Astrocyte of the hippocampus (primary cell): ENCODE data around the gene PCYOX1L.

ENCODE experiments used
- DNase-seq: peaks from one replicate; pipeline ENCODE4 v3.0.0; 2011; ENCODE audit warnings: low read depth, low spot score

The PCYOX1L gene

DNA sequence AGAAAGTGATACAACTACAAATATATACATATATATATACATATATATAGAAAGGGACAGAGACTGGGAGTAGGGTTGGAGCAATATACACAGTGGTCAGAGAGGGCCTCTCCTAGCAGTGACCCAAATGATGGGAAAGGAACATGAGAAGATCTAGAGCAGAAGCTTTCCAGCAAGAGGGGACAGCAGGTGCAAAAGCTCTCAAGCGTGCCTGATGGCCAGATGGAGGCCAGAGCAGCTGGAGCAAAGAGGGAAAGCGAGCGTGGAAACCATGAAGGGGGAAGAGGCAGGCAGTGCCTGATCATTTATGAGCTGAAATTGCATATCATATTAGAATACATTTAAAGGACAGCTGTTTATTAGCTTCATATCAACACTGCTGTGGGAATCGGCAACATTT is 20.1 kb upstream of the PCYOX1L start:
- DNase-seq = no peak

DNA sequence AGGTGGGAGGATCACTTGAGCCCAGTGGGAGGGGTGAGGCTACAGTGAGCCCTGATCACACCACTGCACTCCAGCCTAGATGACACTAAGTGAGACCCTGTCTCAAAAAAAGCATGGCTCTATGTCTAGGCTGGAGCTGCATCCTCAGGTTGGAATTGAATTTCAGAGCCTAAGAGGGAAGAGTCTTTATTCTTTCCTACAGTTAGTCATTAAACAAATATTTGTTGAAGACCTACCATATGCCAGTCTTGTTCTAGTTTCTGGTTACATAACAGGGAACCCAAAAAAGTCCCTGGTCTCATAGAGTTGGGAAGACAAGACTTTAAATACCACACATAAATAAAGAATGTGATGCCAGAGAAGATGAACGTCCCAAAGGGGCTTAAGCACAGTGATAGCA is 19.5 kb upstream of the PCYOX1L start:
- no peak for DNase-seq

DNA sequence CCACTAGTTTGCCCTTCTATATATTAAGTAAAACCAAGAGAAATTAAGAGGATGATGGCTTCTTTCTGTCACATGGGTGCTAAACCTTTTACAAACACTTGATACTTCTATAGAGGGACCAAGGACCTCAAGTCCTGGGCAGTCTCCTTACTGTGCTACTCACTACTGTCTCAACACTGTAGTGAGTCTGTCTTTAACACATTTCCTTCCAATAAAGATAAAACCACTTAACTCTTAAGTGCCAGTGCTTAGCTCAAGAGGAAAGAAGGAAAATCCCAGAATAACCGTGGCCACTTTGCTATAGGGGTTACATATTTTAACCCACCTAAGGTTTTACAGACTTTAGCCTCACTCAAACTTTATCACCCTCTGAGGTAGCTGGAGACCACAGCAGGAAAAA is 16.9 kb upstream of the PCYOX1L start:
- no peak for DNase-seq

DNA sequence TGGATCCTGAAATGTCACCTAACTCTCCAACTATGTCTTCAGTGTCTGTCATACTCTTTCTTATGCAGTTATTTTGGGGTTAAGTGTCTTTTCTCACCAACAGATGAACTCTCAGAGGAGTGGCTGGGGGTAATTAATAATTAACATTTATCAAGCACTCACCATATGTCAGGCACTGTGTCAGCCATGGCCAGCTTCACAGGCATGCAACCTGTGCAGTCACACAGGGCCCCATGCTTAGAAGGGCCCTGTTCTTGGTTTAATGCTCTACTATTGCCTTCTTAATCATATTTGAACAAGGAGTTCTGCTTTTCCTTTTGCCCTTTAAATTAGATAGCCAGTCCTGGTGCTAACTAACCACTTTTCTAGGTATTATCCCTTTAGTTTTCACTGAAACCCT is 16.0 kb upstream of the PCYOX1L start:
- no peak for DNase-seq

DNA sequence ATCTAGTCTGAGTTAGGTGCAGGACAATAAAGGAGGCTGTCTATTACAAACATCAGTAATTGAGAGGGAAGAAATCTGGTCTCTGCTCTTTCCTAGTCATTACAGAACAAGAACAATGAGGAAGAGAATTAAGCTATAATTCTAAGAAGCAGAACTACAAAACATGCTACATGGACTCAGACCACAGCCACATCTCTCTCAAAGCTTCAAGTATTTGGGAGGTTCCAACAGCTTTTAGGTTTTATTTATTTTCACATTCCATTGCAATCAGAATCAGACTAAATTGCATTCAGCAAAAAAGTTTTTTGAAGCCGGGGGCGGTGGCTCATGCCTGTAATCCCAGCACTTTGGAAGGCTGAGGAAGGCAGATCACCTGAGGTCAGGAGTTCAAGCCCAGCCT is 13.7 kb upstream of the PCYOX1L start:
- no peak for DNase-seq

DNA sequence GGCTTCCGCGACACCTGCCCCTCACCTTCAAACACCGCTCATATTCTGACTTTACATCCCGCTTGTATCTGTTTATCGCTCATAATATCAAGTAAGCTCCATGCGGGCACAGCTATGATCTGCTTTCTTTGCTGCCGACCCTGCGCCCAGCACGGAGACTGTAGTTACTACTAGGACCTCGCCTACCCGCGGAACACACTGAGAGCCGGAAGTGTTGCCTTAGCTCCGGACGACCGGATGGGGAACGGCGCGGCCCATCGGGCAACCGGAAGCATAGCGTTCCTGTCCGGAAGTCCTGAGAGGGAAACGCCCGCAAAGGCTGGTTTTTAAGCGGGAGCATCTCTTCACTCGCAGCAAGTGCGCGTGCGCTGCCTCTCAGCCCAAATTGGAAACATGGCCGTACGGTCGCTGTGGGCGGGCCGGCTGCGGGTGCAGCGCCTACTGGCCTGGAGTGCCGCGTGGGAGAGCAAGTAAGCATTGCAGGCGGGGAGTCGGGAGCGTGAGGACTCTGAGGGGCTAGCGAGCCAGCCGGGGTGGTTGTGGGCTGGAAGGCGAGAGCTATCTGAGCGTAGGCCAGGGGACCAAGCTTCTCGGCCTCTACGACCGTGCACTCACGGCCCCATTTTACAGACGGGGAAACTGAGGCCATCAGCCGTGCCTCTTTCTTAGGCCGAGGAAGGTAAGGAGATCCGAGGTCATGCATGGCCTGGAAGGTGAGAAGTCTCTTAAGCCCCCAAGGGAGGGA is 12.5 kb upstream of the PCYOX1L start, which contains the start of gene GRPEL2:
GRPEL2 (plus strand) TSS at position 353 of the 745 bp plus-strand sequence; CDS start at position 394, 41 bp downstream.
- DNase-seq = peak; percentile 98

DNA sequence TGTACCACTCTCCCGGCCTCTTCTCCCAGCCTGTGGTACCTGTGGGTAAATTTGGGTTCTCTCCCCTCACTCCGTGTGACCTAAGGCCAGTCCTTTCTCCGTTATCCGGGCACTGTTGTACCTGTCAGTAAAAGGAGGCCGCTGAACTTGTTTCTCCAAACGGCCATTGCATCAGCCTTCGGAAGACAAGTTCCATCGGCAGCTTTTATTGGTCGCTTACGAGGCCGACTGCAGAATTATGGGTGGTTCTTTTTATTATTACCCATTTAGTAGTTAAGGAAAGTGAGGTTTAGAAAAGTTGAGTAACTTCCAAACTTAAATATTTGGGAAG is 12.0 kb upstream of the PCYOX1L start:
- peak; percentile 46 for DNase-seq

DNA sequence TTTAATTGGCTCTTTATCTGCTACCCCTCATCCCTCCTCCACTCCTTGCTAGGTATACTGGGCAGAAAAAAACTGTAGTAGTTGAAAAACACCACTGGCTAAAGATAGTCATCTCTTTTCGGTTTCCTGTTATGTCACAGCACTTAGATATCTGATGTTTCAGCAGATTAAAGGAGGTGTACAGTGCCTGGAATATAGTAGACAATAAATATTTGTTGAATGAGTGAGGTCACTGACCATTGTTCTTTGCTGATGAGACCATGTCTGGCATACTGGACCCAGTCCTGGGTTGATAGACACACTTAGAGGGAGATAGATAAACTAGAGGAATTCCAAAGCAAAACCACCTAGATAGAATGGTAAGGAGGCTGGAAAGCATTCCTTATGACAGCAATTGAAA is 9.3 kb upstream of the PCYOX1L start:
- no peak for DNase-seq

DNA sequence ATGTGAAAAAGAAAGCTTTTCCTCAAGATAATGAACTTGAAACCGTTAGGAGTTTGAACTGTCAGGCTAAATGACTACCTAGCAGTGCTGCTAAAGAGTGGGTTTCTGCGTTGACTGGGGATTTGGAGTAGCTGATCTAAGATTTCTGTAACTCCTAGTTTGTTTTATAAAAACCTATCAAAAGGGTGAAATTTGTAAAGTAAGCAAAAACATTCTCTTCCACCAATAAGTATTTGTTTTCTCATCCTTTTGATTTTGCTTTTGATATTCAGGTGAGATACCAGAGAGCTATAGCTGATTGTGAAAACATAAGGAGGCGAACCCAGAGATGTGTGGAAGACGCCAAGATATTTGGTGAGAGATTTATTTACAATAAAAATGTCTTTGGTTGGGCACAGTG is 8.5 kb upstream of the PCYOX1L start:
- DNase-seq = no peak

DNA sequence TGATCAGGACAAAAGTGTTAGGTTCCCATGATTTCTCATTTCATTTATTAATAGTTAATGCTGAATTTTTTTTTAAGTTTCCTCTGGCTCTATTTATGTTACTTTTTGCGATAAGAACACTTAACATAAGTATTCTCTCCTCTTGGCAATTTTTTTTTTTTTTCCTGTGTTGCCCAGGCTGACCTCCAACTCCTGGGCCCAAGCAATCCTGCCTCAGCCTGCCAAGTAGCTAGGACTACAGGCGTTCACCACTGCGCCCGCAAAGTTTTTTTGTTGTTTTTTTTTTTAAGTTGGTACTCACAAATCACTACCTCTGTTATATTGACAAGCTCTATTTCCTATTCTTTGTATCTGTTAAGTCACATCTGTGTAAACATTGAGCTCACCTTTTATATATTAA is 5.7 kb upstream of the PCYOX1L start:
- no peak for DNase-seq

DNA sequence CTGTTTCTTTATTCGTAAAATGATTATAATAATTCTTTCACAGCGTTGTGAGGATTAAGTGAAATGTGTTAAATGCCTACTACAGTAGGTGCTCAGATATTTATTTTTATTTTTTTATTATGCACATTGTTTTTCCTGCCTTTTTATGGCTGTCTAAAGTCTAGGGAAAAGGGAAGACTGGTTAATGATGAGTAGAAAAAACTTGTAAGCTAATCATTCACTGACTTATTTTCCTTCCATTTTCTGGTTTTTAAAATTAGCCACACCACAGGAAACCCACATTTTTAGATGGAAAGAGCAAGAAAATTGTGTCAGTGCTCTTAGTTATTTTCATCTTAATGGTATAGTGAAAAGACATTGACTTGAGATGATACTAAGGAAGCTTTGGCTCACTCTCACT is 3.9 kb upstream of the PCYOX1L start:
- DNase-seq = no peak

DNA sequence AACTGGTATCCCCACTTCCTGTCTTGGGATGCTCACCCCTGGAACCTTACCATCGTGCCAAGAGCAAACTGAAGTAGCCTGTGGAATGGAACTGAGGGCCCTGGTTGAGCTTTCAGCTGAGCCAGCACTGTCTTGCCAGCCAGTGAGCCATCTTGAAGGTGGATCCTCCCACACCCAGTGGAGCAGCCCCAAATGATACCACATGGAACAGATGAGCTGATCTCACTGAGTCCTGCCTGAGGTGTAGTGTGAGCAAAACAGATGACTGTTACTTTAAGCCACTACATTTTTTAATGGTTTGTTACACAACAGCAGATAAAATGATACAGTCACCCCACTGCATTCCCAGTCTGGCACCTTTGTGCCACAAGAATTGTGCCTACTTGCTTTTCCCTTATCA is 2.2 kb upstream of the PCYOX1L start:
- no peak for DNase-seq

DNA sequence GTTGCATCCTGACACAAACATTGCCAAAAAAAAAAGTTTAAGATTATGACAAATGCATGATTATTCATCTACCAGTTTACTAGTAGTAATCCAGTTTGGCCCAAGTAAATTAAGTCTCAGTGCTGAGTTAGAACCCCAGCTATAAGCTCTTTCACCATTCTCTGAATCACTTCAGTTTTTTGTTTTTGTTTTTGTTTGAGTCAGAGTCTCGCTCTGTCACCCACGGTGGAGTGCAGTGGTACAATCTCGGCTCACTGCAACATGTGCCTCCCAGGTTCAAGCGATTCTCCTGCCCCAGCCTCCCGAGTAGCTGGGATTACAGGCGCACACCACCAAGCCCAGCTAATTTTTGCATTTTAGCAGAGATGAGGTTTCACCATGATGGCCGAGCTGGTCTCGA is 1.5 kb upstream of the PCYOX1L start:
- no peak for DNase-seq

DNA sequence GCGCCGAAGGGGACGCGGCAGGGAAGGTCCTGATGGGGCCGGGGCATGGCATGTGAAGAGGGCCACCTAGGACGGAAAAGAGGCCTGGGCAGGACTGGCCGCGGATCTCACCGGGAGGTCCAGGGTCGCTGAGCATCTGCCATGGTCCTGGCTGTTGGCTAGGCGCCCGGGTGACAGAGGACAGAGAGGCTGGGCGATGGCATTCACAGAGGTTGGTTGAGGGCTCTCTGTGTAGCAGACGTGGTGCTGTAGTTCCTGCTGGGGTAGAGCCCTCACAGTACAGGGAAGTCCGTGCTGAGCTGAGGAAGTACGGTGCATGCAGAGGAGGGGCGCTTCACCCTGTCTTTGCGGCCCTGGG is 427 bp downstream of the PCYOX1L start:
- DNase-seq = peak; percentile 36

DNA sequence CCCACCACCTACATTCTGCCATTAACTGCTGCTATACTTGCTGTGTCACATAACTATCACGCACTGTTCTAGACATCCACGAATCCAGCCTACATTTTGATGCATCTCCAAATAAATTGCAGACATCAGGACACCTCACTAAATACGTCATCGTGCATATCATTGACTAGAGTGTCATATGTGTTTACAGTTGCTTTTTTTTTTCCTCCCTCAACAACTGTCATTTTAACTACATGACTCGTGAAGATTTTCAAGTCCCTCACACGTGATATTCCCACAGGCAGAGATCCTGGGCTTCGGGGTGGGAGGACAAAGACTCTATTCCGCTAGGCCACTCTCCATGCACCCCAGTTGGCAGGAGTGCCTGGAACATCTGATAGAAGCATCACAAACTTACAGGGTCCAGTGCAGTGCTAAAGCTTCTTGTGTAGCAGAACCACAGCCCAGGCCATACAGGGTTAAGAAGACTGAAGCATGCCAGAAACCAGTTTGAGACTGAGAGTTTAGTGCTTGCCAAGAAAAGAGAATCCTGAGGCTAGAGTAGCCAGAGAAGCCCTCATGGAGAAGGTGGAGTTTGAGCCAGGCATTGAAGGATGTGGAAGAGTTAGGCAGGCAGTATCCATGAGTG is 1.1 kb downstream of the PCYOX1L start:
- no peak for DNase-seq

DNA sequence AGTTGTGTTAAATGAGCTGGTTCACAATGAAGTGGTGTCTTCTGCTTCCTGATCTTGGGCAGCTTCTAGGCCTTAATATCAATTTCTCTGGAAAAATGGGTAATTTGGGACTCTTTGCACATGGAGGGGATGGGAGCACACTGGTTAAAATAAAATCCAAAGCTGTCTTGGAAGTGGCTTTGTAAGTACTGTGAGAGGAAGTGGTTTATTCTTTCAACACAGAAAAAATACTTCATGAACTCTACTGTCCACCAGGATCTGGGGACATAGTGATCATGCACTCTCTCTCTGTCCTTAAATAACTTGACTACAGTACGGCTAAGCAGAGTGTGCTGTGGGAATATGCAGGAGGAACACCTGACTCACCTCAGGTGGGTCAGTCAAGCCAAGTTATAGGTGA is 2.4 kb downstream of the PCYOX1L start:
- no peak for DNase-seq

DNA sequence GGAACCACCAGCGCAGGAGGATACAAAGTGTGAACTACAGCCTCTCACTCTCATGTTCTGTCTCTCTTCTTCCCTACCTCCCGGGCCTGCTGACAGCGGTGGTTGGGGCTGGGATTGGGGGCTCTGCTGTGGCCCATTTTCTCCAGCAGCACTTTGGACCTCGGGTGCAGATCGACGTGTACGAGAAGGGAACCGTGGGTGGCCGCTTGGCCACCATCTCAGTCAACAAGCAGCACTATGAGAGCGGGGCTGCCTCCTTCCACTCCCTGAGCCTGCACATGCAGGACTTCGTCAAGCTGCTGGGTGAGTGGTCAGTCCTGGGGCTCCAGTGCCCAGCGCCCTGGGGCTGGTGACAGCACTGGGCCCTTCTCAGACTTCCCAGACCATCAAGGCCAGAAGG is 4.7 kb downstream of the PCYOX1L start:
- no peak for DNase-seq

DNA sequence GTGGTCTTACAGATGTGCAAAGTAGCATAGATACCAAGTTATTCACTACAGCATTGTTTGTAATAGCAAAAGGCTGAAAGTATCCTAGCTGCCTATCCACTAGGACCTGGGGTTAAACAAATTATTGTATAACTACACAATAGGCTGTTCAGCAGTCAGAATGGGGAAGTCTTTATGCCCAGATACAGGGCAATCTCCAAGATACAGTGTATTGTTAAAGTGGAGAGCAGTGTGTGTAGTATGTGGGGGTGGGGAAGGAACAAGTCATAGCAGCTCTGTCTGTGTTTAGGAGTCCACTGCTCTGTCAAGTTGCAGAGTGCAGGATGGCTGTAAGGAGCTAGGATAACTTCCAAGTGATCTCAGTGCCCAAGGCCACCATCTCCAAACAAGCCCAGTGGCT is 5.5 kb downstream of the PCYOX1L start:
- DNase-seq = no peak

DNA sequence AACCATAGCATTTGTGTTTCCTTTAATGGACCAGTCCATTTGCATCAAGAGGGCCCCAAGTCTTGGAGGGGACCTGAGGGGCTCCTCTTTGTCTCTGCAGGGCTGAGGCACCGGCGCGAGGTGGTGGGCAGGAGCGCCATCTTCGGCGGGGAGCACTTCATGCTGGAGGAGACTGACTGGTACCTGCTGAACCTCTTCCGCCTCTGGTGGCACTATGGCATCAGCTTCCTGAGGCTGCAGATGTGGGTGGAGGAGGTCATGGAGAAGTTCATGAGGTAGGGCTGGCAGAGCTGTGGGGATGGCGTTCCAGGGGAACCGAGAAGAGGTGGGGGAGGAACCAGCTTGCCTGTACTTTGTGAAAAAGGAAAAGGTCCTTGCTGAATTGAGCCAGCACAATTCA is 6.1 kb downstream of the PCYOX1L start:
- DNase-seq = no peak

DNA sequence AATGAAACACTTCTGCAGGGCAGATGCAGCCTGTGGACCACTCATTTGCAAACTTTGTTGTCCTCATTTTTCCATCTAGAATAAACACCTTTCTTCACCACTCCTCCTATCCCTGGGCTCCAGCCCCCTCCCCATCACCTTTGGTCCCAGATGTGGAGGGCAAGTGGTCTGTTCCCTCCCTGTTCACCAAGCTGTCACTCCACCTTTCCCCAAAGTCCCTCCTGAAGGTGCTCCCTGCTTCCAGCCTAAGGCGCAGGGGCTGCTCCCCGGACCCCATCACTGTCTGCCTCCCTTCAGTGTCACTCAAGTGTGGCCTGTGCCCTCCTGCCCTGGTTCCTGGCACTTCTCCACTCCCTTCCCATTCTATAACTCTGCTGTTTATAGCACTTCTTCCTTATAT is 6.9 kb downstream of the PCYOX1L start:
- no peak for DNase-seq

DNA sequence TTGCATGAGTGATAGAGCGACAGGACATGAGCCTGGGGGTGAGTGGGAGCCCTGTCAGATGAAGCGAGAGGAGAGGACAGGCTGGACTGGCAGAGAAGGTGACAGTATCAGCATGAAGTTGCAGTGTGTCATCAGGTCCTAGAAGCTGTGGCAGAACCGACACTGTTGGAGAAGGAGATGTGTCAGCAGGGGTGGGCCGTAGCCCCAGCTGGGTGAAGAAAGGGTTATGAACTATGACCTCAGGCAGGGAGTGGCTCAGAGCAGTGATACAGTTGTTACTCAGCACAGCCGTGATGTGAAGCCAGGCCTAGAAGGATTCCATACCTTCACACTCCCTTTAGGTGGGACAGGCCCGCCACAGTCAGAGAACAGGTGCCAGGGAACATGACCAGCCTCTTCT is 7.6 kb downstream of the PCYOX1L start:
- DNase-seq = no peak

DNA sequence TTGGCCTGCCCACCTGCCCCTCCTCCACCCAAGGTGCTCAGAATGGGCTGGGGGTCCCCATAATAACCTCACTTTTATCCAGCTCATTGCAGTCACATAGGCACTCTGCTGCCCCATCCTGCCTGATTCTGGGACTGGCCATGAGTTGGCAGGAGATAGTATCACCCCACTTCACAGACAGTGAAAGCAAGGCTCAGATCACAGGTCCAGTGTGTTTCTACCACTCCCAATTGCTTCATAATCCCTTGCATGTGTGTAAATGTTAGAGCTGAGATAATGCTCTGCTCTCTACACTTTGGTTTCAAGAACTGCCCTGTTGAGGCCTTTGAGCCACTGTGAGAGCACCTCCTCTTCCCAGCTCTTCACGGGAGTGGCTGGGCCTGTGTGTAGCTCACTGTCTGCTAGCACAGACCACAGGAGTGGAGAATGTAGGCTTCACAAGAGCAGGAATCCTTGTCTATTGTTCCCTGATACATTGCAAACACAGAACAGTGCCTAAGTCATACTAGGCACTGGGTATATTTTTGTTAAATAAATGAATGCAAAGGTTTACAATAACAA is 8.4 kb downstream of the PCYOX1L start:
- DNase-seq = no peak

DNA sequence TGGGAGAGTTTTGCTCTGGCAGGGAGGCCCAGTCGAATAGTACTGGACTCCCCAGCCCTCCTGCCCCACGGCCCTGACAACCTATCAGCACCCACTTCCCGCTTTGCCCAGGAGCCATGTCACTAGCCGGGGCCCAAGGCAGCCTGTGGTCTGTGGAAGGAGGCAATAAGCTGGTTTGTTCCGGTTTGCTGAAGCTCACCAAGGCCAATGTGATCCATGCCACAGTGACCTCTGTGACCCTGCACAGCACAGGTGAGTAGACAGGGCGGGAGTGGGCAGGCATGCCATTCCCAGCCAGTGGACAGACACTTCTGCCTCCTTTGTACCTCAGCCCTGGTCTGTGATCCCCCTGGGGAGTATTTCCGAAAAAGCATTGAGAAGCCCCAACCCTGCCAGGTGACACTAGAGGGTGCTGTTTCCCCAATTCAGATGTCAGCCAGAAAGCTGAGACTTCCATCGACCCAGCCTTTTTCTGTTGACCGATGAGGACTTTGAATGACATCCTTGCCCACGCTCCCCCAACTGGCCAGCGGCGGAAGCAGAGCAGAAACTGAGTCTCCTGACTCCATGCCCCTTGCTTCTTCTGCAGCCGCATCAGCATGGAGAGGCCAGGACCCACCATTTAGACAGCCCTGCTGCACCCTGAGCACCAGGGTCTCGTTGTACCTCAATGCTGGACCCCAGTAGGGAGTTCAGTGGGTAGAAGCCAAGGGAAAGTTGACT is 9.6 kb downstream of the PCYOX1L start:
- peak; percentile 81 for DNase-seq
